HG03025 (cell line): Measurements from ENCODE around the gene PTK7.

Experiments used
- ATAC-seq: cut with Tn5 transposase; IDR thresholded peaks from one replicate; pipeline ENCODE4 v1.9.1; 2021; ENCODE audit warnings: mild to moderate bottlenecking, moderate library complexity; ENCODE audit not compliant: unreplicated experiment, low FRiP score

The PTK7 gene

GRCh38 chr6:43082806-43083655 is 6.9 kb downstream of the PTK7 start:
- ATAC-seq = no peak

GRCh38 chr6:43086022-43086658 is 10.0 kb downstream of the PTK7 start:
- ATAC-seq = no peak

GRCh38 chr6:43088654-43089056 is 12.5 kb downstream of the PTK7 start:
- no peak for ATAC-seq

- ATAC-seq = no peak
These were observed 13.4 kb downstream of the PTK7 start for GRCh38 chr6:43089467-43089866.

- no peak for ATAC-seq
These were observed 13.9 kb downstream of the PTK7 start for GRCh38 chr6:43089874-43090558.

- no peak for ATAC-seq
These were observed 14.4 kb downstream of the PTK7 start for GRCh38 chr6:43090559-43090956.

GRCh38 chr6:43091020-43091419 is 14.9 kb downstream of the PTK7 start:
- ATAC-seq = no peak

- ATAC-seq = no peak
These were observed 15.4 kb downstream of the PTK7 start for GRCh38 chr6:43091436-43091991.

- ATAC-seq = no peak
These were observed 16.5 kb downstream of the PTK7 start for GRCh38 chr6:43092635-43093034.

GRCh38 chr6:43093436-43094289 is 17.5 kb downstream of the PTK7 start:
- no peak for ATAC-seq

GRCh38 chr6:43095939-43096338 is 19.8 kb downstream of the PTK7 start:
- no peak for ATAC-seq

GRCh38 chr6:43096451-43097097 is 20.5 kb downstream of the PTK7 start:
- ATAC-seq = no peak

GRCh38 chr6:43097098-43097489 is 21.0 kb downstream of the PTK7 start:
- ATAC-seq = no peak

GRCh38 chr6:43097502-43097901 is 21.4 kb downstream of the PTK7 start:
- ATAC-seq = no peak

- no peak for ATAC-seq
These were observed 25.4 kb downstream of the PTK7 start for GRCh38 chr6:43101497-43101896.

GRCh38 chr6:43103253-43103876 is 27.3 kb downstream of the PTK7 start:
- ATAC-seq = no peak

- no peak for ATAC-seq
These were observed 29.6 kb downstream of the PTK7 start for GRCh38 chr6:43105538-43106222.

- ATAC-seq = no peak
These were observed 31.4 kb downstream of the PTK7 start for GRCh38 chr6:43107344-43108062.
